ENCODE results near the gene TMEM176B. TPM values are rescaled to one million over a fixed set of nuclear protein-coding genes. Genes with fewer than 3 reads are reported as not detected.

The TMEM176B gene
- total and polyA plus RNA-seq, 12 donors: 15.9 to 149 (median 35.6) TPM

DNA sequence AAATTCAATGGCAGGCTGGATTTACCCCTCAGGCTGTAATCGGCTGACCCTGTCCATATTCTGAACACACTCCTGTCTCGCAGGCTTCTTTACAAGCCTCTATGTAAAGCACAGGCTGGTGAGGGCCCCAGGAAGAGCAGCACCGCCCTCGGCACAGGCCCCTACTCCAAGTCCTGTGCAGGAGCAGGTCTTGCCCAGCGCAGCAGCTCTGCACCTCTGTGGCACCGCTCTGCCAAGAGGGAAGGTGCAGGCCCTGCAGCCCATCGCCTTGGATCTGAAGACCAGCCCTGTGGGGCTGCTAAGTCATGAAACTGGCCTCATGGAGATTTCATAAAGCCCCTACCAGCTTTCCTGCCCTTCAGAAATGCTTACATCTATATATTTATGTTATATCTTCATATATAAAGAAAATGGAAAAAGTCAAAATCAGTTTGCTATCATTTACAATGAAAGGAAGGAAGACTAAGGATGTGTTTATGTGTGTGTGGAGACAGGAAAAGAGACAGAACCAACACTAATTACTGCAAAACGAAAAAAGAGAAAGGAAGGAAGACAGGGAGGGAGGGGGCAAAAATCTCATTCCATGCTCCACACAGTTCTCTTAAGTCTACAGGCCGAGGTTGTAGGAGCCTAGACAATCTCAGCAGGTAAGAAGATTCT is 9.6 kb downstream of the TMEM176B start:
- H3K36me3 ChIP-seq: peaks cover 0 to 30% (median 0%) of the 10 kb centered on the region in 9 donors
- H3K4me1 ChIP-seq: peaks cover 11 to 54% (median 40%) of the 10 kb centered on the region in 9 donors
- intact Hi-C loops (cut with DNase I): loop anchor here in 2 of 10 donors (5.0 to 10.0 kb wide), 2 partner anchors 87 to 194 kb away; no protein-coding TSS in a partner anchor
- H3K27me3 ChIP-seq: no peaks in the 10 kb centered on the region
- 80 to 88% methylated on average over 9 of the region's 9 CpGs for WGBS, 2 donors
- no peak overlapping the region for H3K27ac ChIP-seq
- ATAC-seq: no peak
- H3K4me3 ChIP-seq: no peak overlapping the region
- TF ChIP-seq, protein P1, sequence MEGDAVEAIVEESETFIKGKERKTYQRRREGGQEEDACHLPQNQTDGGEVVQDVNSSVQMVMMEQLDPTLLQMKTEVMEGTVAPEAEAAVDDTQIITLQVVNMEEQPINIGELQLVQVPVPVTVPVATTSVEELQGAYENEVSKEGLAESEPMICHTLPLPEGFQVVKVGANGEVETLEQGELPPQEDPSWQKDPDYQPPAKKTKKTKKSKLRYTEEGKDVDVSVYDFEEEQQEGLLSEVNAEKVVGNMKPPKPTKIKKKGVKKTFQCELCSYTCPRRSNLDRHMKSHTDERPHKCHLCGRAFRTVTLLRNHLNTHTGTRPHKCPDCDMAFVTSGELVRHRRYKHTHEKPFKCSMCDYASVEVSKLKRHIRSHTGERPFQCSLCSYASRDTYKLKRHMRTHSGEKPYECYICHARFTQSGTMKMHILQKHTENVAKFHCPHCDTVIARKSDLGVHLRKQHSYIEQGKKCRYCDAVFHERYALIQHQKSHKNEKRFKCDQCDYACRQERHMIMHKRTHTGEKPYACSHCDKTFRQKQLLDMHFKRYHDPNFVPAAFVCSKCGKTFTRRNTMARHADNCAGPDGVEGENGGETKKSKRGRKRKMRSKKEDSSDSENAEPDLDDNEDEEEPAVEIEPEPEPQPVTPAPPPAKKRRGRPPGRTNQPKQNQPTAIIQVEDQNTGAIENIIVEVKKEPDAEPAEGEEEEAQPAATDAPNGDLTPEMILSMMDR (IDR thresholded peaks at IDR 0.05): no peak
- no peak for DNase-seq
- no peaks in the 10 kb centered on the region for H3K9me3 ChIP-seq

DNA sequence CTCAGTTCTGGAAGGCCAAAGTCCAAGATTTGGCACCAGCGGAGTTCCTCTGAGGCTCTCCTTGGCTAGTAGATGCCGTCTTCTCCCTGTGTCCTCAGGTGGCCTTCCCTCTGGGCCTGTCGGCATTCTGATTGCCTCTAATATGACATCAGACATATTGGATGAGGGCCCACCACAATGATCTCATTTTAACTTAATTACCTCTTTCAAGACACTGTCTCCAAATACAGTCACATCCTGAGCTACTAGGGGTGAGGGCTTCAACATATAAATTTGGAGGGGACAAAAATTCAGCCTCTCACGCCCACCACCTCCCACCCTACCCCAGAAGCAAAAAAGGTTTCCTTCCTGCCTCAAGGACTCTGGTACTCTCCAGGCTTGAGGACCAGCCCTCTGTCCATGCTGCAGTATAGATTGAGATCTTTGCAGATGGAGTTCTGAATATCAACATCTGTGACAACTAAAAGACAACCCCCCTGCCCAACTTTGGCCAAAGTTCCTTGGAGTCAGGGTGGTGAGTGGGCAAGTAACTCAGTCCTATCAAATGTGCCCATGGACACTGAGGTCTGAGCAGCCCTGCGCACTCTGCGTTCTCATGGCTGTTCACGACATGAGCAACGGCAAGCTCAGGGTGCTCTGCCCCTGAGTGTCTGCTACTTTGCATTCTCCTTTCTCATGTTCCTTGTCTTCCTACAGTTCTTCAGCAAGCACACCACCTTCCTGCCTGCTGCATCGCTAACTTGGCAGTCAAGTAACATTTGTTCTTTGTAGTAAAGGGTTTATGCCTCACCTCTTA is 11.5 kb downstream of the TMEM176B start:
- Histone ChIP-seq H3K27me3 (no peaks in the 10 kb centered on the region), H3K4me3 (no peak overlapping the region), H3K27ac (peak overlapping the region in 9 of 10 donors; percentile 68 to 91 (median 85)), H3K9me3 (no peaks in the 10 kb centered on the region), H3K4me1 (peaks cover 11 to 71% (median 54%) of the 10 kb centered on the region in 9 donors), H3K36me3 (peaks cover 0 to 17% (median 0%) of the 10 kb centered on the region in 9 donors)
- intact Hi-C loops (cut with DNase I): loop anchor here in 2 of 10 donors (5.0 kb wide), 1 partner anchor 199 kb away; no protein-coding TSS in a partner anchor
- WGBS, 2 donors: 61 to 63% methylated on average over 9 of the region's 9 CpGs
- DNase-seq: peak; percentile 63 to 83
- TF ChIP-seq, protein P1 (IDR thresholded peaks at IDR 0.05): no peak
- peak; percentile 20 to 87 (median 76) for ATAC-seq

DNA sequence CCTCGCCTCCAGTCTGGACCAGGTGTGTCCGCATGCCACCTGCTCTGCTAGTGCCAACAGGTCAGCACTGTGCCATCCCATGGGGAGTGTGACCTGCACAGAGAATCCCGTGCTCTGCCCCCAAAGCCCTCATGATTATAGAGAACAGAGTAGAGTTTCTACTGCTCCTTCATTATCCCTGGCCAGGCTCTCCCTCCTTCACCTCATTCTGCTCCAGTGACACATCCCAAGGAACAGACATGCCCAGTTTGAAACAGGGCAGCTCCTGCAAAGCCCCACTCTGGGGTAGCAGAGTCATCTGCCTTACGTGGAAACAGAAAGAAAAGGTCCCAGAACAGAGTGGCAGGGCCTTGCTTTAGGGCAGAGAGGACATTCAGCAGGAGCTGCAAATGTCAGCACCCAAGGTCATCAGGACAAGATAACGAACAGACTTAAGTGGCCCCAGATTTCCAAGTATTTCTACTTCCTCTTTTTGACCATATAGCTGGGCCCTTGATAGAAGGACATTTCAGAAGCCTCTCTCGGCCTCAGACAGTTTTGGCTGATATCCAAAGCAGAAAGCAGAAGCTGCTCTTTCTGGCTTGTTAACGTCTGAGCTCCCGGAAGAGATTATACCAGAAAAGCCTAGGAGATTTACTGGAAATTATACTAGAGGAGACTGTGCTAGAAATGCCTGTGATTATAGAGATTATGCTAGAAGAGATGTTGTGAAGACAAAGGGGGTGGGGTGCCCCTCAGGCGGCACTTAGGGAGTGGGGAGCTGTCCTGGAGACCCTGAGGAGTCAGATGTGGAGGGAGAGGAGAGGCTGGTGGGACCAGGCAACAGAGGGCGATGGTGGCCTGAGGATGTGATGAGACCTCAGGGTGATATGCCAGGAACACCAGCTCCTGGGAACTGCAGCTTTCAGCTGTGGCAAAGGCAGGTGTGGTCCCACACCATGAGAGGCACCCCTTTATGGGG is 12.6 kb downstream of the TMEM176B start:
- DNase-seq: peak; percentile 27 to 55
- H3K9me3 ChIP-seq: no peaks in the 10 kb centered on the region
- H3K36me3 ChIP-seq: peaks cover 0 to 14% (median 0%) of the 10 kb centered on the region in 9 donors
- WGBS, 2 donors: 33 to 38% methylated on average over 10 of the region's 10 CpGs
- peak; percentile 27 to 61 (median 52) for ATAC-seq
- no peaks in the 10 kb centered on the region for H3K27me3 ChIP-seq
- TF ChIP-seq, protein P1 (IDR thresholded peaks at IDR 0.05): peak in 4 of 9 donors; percentile 13 to 41 (median 32)
- H3K27ac ChIP-seq: peak overlapping the region; percentile 3 to 91 (median 84)
- intact Hi-C loops (cut with DNase I): loop anchor here in 2 of 10 donors (5.0 kb wide), 1 partner anchor 200 kb away; no protein-coding TSS in a partner anchor
- H3K4me1 ChIP-seq: peaks cover 11 to 68% (median 54%) of the 10 kb centered on the region in 9 donors
- peak overlapping the region in 1 of 10 donors; percentile 8 for H3K4me3 ChIP-seq
